Measurements from ENCODE around the gene AGXT. TPM values are rescaled to one million over a fixed set of nuclear protein-coding genes. Genes with fewer than 3 reads are reported as not detected.

The AGXT gene
- total and polyA plus RNA-seq, 4 donors = 254 to 1,572 (median 1,428) TPM

- DNase-seq (ENCODE audit: low spot score) = no peak
- Histone ChIP-seq H3K4me1 (ENCODE audit: control insufficient read depth in 4 of 4, insufficient read depth in 4 of 4, low read length in 3 of 4) (peaks cover 0 to 7% (median 2%) of the 10 kb centered on the region in 4 donors), H3K36me3 (ENCODE audit: control insufficient read depth in 4 of 4, insufficient read depth in 3 of 4, low read depth in 1 of 4, low read length in 3 of 4) (no peaks in the 10 kb centered on the region), H3K27ac (ENCODE audit: low read depth in 1 of 2, low read length in 2 of 2) (no peak overlapping the region), H3K9me3 (ENCODE audit: control insufficient read depth in 4 of 4, low read length in 3 of 4) (peaks cover 0 to 8% (median under 1%) of the 10 kb centered on the region in 4 donors), H3K27me3 (ENCODE audit: control insufficient read depth in 4 of 4, insufficient read depth in 4 of 4, low read length in 3 of 4) (peaks cover 0 to 3% (median 1%) of the 10 kb centered on the region in 4 donors), H3K9ac (ENCODE audit: low read depth in 1 of 2, low read length in 2 of 2) (no peak overlapping the region), H3K4me3 (ENCODE audit: low read depth in 1 of 3, low read length in 3 of 3) (no peak overlapping the region)
- 86% methylated on average over 4 of the region's 4 CpGs for WGBS
- TF ChIP-seq JUND (IDR thresholded peaks at IDR 0.05) = no peak
- no peak for TF ChIP-seq SP1 (IDR thresholded peaks at IDR 0.05)
- TF ChIP-seq, protein P1, sequence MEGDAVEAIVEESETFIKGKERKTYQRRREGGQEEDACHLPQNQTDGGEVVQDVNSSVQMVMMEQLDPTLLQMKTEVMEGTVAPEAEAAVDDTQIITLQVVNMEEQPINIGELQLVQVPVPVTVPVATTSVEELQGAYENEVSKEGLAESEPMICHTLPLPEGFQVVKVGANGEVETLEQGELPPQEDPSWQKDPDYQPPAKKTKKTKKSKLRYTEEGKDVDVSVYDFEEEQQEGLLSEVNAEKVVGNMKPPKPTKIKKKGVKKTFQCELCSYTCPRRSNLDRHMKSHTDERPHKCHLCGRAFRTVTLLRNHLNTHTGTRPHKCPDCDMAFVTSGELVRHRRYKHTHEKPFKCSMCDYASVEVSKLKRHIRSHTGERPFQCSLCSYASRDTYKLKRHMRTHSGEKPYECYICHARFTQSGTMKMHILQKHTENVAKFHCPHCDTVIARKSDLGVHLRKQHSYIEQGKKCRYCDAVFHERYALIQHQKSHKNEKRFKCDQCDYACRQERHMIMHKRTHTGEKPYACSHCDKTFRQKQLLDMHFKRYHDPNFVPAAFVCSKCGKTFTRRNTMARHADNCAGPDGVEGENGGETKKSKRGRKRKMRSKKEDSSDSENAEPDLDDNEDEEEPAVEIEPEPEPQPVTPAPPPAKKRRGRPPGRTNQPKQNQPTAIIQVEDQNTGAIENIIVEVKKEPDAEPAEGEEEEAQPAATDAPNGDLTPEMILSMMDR (IDR thresholded peaks at IDR 0.05; ENCODE audit: low read depth, low read length, missing input control) = no peak
- no peak for TF ChIP-seq HNF4G (IDR thresholded peaks at IDR 0.05)
- no peak for TF ChIP-seq FOXA2 (IDR thresholded peaks at IDR 0.05)
- TF ChIP-seq, protein P2, sequence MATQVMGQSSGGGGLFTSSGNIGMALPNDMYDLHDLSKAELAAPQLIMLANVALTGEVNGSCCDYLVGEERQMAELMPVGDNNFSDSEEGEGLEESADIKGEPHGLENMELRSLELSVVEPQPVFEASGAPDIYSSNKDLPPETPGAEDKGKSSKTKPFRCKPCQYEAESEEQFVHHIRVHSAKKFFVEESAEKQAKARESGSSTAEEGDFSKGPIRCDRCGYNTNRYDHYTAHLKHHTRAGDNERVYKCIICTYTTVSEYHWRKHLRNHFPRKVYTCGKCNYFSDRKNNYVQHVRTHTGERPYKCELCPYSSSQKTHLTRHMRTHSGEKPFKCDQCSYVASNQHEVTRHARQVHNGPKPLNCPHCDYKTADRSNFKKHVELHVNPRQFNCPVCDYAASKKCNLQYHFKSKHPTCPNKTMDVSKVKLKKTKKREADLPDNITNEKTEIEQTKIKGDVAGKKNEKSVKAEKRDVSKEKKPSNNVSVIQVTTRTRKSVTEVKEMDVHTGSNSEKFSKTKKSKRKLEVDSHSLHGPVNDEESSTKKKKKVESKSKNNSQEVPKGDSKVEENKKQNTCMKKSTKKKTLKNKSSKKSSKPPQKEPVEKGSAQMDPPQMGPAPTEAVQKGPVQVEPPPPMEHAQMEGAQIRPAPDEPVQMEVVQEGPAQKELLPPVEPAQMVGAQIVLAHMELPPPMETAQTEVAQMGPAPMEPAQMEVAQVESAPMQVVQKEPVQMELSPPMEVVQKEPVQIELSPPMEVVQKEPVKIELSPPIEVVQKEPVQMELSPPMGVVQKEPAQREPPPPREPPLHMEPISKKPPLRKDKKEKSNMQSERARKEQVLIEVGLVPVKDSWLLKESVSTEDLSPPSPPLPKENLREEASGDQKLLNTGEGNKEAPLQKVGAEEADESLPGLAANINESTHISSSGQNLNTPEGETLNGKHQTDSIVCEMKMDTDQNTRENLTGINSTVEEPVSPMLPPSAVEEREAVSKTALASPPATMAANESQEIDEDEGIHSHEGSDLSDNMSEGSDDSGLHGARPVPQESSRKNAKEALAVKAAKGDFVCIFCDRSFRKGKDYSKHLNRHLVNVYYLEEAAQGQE (IDR thresholded peaks at IDR 0.05) = no peak
- no peak for TF ChIP-seq HNF4A (conservative IDR thresholded peaks at IDR 0.05)
- no peak for TF ChIP-seq YY1 (IDR thresholded peaks at IDR 0.05)
- no peak for TF ChIP-seq RXRA (IDR thresholded peaks at IDR 0.05)
- TF ChIP-seq TAF1 (conservative IDR thresholded peaks at IDR 0.05) = no peak
- TF ChIP-seq GABPA (IDR thresholded peaks at IDR 0.05 in 1 of 2, conservative IDR thresholded peaks at IDR 0.05 in 1 of 2) = no peak
- no peak for TF ChIP-seq RAD21 (IDR thresholded peaks at IDR 0.05)
- TF ChIP-seq ZBTB33 (IDR thresholded peaks at IDR 0.05) = no peak
- no peak for TF ChIP-seq FOXA1 (IDR thresholded peaks at IDR 0.05)
- no peak for TF ChIP-seq EGR1 (IDR thresholded peaks at IDR 0.05; ENCODE audit: low read depth in 2 of 2)
- TF ChIP-seq, protein P3, sequence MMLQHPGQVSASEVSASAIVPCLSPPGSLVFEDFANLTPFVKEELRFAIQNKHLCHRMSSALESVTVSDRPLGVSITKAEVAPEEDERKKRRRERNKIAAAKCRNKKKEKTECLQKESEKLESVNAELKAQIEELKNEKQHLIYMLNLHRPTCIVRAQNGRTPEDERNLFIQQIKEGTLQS (IDR thresholded peaks at IDR 0.05) = no peak
- TF ChIP-seq MAX (IDR thresholded peaks at IDR 0.05) = no peak
- TF ChIP-seq NR2F2 (IDR thresholded peaks at IDR 0.05) = no peak
Observed at GRCh38 chr2:240825476-240825875, 43.1 kb upstream of the AGXT start.
